ENCODE data around the gene EXT2.

EXT2 gene

GRCh38 chr11:44207292-44207691 lies 111.8 kb downstream of the EXT2 start:
- no peak for DNase-seq

- DNase-seq: no peak
These were observed 113.6 kb downstream of the EXT2 start for GRCh38 chr11:44208976-44209603.

GRCh38 chr11:44212128-44212527 lies 116.7 kb downstream of the EXT2 start:
- DNase-seq: no peak

- no peak for DNase-seq
These were observed 117.7 kb downstream of the EXT2 start for GRCh38 chr11:44213148-44213547.

GRCh38 chr11:44217432-44217831 lies 122.0 kb downstream of the EXT2 start:
- DNase-seq: no peak

- no peak for DNase-seq
These were observed 124.6 kb downstream of the EXT2 start for GRCh38 chr11:44219830-44220796.

- no peak for DNase-seq
These were observed 126.0 kb downstream of the EXT2 start for GRCh38 chr11:44221456-44221855.

- DNase-seq: no peak
These were observed 126.5 kb downstream of the EXT2 start for GRCh38 chr11:44221992-44222391.

- no peak for DNase-seq
These were observed 127.8 kb downstream of the EXT2 start for GRCh38 chr11:44223238-44223637.

GRCh38 chr11:44224867-44225501 lies 129.5 kb downstream of the EXT2 start:
- no peak for DNase-seq

GRCh38 chr11:44226490-44226889 lies 131.0 kb downstream of the EXT2 start:
- no peak for DNase-seq

GRCh38 chr11:44226945-44227344 lies 131.5 kb downstream of the EXT2 start:
- no peak for DNase-seq

- no peak for DNase-seq
These were observed 132.9 kb downstream of the EXT2 start for GRCh38 chr11:44228379-44228778.

- no peak for DNase-seq
These were observed 133.6 kb downstream of the EXT2 start for GRCh38 chr11:44229098-44229497.

- no peak for DNase-seq
These were observed 134.1 kb downstream of the EXT2 start for GRCh38 chr11:44229624-44230023.

- no peak for DNase-seq
These were observed 140.3 kb downstream of the EXT2 start for GRCh38 chr11:44235765-44236201.

- DNase-seq: no peak
These were observed 140.8 kb downstream of the EXT2 start for GRCh38 chr11:44236296-44236695.

- no peak for DNase-seq
These were observed 141.7 kb downstream of the EXT2 start for GRCh38 chr11:44237156-44237555.

GRCh38 chr11:44241851-44242250 lies 146.4 kb downstream of the EXT2 start:
- no peak for DNase-seq

GRCh38 chr11:44243086-44243485 lies 147.6 kb downstream of the EXT2 start:
- DNase-seq: no peak

- no peak for DNase-seq
These were observed 148.3 kb downstream of the EXT2 start for GRCh38 chr11:44243595-44244343.

- DNase-seq: no peak
These were observed 149.3 kb downstream of the EXT2 start for GRCh38 chr11:44244639-44245310.
